HG03558 (cell line): ENCODE results near the gene PCDHGA1.
A peak's percentile ranks its signal among the peaks of the same experiment; 100 is the strongest.

Source experiments
- ATAC-seq: cut with Tn5 transposase; IDR thresholded peaks from one replicate; pipeline ENCODE4 v1.9.1; 2021; ENCODE audit warnings: moderate number of reproducible peaks; ENCODE audit not compliant: unreplicated experiment; ENCODE audit errors: extremely low read depth

PCDHGA1 gene

DNA sequence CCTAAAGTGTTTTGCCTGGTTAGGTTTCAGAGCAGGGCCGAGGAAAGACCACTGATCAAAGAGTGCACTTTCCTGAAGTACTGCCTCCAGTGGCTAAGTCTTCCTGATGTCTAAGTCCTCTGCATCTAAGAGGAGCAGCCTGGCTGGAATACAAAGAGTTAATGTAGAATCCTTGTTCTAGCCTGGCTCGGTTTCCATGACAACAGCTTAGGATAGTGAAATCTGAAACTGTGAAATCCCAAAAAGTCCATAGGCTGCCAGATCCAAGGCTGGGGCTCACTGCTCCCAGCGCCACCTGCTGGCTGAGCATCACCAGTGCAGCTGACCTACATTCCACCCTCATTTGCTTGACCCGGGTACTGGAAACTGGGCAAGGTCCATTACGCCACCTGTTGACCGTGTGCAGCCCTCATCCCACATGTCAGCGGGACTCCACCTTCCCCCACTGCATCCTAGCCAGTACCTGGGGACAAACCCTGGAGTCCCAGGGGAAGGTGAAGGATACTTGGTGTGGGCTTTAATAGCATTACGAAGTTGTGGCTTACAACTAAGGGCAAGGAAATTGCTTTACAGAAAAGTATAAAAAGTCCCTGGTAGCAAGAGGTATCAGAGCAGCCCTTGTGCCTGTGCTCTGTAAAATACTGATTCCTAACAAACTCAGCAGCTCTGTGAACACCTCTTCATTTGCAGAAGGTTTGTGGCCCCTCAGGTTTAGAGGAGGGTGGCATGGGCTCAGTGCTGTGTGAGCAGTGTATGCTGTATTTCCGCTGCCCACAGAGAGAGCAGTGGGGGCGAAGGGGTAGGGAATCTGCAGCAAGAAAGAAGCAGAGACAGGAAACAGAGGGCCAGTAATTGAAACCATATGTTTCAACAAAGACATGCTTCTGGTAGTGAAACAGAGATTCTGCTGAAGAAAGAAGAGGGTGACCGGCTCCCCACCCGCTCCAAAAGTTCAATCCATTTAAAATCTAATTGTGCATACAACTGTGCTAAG, 194.6 kb downstream of the PCDHGA1 start:
- peak; percentile 37 for ATAC-seq

DNA sequence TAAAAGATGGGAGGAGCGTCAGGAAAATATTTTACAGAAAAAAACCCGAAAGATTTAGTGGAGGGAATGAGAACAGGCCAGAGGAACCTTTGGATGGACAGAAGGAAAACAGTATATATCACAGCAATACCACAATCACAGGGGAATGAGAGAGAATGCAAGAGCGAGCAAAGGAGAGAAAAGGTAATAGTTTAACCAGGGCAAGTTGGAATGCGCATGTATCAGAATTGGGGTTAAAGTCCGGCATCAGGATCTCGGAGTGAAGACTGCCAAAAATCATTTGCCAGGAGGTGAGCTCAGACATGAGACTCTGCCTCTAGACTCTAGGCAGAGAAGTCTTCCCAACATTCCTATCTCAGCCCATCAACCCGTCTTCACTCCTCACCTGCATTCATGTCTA, 195.3 kb downstream of the PCDHGA1 start:
- no peak for ATAC-seq

DNA sequence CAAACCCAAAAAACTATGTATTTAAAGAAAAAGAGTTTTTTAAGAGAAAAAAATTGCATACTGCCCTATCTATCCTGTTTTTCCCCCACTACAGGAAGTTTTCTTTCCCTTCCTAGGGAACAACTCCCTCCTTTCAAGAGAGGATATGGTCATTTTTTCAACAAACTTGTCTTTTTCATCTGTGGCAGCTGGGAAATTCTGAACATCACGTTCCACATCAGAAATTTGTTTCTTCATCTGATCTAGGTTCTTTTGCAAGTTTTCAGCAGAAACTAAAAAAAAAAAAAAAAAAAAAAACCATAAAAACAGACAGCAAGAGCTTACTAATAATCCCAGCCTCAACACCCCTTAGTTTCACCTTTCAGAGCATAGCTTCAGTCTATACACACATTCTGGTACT, 197.1 kb downstream of the PCDHGA1 start:
- ATAC-seq, result no peak

DNA sequence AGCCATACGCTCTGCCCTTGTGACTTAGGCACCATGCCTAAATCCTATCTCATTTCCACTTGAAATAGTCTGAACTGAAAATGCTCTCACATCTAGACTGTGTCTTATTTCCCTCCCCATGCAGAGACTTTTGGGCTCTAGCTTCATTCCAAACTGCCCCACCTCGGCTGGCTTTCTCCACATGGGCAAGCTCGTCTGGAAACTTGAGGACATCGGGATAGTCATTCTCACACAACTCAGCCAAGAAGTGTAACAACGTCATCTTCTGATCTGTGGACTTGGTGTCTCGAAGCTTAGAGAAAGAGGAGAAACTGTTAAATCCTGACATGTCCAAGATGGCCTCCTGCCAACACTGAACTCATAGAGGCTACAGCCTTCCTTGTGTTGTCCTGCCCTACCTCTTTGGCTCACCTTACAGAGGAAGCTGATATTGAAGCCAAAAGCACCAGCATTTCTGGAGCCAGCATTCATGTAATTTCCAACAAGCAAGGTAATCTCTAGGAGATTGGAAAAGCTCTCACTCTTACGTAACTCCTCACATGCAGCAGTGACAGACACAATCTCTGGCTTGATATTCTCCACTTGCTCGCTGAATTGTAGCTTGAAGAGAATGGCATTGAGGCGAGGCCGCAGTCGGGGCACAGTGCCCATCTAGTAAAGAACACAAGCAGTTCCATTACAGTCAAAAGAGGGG, 198.1 kb downstream of the PCDHGA1 start:
- ATAC-seq, result no peak

DNA sequence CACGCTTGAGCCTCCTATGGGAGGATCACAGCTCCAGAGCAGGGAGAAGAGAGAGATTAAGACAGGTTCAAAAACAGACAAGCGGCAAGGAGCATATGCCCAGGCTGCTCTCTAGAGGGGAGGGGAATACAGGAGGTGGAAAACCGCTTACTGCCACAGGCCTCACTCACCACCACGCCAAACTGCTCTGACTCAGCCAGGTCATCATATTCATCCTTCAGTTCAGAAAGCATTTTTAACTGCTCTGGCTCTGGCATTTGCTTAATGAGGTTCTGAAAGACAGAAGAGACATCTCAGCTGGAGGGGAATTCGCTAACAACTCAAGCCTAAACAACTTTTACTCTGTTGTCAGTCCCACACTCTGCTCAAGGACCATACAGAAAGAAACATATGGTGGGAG, 198.7 kb downstream of the PCDHGA1 start:
- no peak for ATAC-seq

DNA sequence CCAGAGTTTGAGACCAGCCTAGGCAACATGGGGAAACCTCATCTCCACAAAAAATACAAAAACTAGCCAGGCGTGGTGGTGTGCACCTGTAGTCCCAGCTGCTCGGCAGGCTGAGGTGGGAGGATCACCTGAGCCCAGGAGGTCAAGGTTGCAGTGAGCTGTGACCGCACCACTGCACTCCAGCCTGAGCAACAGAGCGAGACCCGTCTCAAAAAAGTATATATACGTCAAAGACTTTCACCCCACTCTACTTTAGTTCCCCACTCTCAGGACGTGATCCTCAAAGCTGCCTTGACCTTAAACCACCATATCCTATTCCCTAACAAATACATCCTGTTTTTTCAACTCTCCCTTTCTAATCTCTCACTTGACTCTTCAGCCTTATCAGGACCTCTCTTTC, 199.6 kb downstream of the PCDHGA1 start:
- ATAC-seq, result no peak

DNA sequence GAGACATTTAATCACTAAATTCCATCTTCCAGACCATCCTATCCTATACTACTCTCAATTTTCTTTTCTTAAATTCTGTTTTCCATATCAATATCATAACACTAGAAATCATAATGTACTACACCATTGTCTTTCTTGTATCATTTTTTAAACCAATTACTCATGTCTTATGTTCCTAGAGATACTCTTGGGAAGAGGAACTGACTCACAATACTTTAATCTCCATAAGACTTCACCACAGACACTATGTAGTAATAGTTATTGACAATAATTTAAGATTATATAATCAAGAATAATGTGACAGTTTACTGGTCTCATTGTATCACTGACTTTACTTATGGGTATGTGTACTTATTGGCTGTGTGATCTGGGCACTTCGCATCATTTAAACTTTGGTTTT, 202.4 kb downstream of the PCDHGA1 start:
- ATAC-seq, result no peak

DNA sequence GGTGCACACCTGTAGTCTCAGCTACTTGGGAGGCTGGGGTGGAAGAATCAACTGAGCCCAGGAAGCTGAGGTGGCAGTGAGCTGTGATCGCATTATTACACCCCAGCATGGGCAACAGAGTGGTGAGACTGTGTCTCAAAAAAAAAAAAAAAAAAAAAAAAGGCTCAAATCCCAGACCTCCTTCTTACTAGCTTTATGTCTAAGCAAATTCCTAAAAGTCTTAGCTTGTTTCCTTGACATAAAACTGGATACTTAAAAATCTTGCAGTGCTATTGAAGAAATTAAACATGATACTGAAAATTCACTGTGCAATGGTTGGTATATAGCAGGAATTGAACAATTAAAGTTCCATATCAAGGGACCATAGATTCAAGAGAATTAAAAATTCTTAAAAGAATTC, 203.6 kb downstream of the PCDHGA1 start:
- ATAC-seq, result no peak

DNA sequence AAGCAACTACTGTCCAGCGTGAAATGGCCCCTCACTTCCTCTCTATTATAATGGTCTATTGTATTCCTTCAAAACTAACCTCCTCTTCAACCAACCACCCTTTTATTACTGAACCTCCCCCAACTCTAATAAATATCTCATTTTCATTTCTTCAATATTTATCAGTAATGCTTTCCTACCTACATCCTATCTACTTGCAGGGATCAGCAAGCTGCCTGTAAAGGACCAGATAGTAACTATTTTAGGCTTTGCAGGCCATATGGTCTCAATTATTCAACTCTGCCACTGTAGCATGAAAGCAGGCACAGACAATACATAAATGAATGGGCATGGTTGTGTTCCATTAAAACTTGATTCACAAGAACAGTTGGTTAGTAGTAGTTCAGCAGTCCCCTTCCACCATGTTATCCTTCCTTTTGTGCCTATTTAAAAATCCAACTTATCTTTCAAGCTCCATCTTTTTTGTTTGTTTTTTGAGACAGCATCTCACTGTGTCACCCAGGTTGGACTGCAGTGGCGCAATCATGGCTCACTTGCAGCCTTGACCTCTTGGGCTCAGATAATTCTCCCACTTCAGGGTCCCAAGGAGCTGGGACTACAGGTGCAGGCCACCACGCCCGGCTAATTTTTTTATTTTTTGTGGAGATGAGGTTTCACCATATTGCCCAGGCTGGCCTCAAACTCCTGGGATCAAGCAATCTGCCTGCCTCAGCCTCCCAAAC, 204.3 kb downstream of the PCDHGA1 start:
- ATAC-seq, result no peak

DNA sequence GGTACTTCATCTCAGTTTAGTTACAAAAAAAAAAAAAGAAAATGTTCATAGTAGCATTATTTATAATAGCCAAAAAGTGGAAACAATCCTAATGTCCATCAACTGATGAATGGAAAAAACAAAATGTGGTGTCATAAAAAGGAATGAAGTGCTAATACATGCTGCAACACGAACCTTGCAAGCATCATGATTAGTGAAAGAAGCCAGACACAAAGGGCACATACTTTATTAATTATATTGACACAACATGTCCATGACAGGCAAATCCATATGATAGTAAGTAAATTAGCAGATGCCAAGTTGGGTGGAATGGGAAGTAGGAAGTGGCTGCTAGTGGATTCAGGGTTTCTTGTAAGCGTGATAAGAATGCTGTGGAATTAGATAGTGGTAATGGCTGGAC, 212.7 kb downstream of the PCDHGA1 start:
- ATAC-seq, result no peak

DNA sequence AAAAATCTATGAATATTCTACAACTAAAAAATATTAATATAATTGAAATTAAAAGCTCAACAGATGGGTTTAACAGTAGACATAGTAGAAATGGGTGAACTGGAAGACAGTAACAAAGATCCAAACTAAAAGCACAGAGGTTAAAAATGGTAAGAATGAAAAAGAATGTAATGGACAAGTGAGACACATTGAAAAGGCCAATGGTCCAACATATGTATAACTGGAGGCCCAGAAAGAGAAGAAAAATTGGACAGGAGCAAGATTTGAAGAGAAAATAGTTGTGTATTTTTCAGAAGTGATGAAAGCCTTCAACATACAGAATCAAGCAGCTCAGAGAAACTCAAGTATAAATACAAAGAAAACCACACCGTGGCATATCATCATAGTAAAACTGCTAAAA, 217.2 kb downstream of the PCDHGA1 start:
- no peak for ATAC-seq

DNA sequence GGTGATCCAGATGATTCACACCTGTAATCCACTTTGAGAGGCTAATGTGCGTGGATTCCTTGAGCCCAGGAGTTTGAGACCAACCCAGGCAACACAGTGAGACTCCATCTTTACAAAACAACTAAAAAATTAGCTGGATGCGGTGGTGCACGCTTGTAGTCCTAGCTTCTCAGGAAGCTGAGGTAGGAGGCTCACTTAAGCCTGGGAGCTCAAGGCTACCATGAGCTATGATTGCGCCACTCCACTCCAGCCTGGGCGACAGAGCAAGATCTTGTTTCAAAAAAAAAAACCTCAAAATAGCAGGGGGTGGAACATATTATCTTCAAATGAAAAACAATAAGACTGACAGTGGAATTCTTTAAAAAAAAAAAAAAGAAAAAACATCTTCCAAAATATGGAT, 217.6 kb downstream of the PCDHGA1 start:
- ATAC-seq, result no peak

DNA sequence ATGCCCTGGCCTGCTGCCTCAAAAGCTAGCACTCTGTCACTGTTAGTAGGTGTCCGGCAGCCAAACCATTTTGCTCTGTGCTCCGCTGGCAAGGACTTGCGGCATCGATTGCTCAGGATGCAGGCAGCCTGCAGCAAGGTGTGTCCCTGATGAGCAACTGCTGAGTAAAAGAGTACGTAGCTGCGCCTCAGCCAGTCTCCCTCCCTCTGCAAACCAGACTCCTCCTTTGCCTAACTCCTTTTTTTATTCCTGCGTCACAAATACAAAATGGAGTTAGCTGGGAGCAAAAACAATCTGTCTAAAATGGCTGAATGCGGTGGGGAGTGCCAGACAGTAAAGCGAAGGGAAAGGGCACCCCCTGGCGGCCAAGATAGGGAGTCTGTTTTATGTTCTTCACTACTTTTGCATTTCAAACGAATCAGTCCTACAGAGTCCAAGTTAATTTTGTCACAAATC, 227.4 kb downstream of the PCDHGA1 start:
- ATAC-seq, result no peak

DNA sequence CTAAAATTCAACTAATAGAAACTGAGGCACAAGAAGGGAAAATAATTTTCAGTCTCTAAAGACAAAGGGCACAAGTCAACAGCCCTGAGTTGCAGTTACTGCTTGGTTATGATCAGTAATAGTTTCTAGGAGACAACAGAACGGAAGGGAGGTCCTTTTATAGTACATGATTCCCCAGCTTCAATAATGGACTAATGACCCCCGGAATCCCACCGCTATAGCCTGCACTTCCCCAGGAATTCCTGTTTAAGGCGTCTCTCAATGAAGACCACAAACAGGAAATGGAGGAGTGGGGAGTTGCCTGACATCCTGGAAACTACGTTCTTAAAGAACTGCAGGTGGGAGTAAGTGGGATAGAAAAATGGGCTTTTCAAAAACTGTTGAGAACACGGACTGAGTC, 227.8 kb downstream of the PCDHGA1 start:
- no peak for ATAC-seq

DNA sequence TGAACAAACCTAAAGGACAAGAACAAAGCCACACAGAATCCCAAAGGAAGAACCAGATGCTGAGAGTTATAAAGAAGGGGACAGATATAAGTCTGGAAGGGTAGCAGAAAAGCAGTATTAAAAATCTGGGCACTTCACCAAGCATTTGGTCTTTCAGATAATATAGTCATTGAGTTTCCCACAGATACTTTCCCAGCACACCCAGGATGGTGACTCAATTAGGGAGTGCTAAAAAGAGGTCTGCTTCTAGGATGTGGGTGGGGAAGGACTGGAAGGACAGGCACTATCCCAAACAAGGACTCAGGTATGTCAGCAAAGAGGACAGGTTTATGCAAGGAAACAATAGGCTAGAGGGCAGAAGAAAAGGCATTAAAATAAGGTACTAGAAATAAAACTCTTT, 229.1 kb downstream of the PCDHGA1 start:
- ATAC-seq, result no peak

DNA sequence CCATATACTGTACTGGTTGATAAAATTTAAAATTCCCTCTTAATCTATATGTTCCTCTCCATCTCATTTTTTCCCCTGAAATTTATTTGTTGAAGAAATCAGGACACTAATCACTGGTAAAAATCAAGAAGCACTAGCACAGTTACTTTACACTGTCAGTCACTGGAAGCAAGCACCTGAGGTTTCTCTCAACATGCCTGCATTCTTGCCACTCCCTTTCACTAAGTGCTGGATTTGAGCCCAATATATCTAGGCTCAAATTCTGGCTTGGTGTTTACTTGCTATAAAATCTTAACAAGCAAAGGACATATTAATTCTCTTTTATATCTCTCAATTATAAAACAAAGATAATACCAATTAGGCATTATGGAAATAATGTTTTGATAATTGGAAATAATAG, 229.8 kb downstream of the PCDHGA1 start:
- no peak for ATAC-seq

DNA sequence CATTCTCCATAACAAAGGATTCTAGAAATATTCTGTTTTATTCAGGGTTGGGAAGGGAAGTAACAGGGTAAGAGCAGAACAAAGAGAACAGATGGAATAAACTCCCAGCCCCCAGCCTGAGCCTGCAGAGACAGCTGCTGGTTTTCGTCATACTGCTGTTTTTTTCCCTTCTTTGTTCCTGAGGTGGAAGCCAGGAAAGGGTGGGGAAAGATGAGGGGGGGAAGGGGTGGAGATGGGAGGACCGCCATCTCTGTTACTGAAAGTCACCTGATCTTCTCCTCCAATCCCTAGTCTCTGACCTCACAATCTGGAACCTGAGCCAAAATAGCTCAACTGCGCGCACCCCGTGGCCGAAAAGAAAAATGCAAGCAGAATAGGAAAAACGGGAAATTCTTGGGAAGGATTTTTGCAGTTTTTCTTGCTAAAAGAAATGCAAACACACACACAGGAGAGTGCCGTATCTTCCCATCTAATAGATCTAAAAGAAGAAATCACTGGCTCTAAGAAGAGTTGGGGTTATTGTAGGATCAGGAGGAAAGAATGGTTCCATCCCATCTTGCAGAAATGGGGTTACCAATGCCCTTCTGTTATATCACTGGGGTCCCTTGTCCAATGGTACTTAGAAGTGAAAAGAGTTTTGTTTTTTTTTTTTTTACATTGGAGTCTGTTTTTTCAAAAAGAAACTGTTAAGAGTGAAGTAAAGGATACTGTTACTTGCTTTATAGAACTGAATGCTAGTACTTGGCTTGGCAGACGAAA, 230.6 kb downstream of the PCDHGA1 start:
- no peak for ATAC-seq
